HEK293 (cell line): ENCODE data around the gene PERM1.

Source experiments
- CTCF ChIA-PET: fragments of 350-600 bp; formaldehyde crosslinking; extraction: SDS; loops from one replicate; lab custom pipeline; 2021; ENCODE audit warnings: antibody characterized with exemption; lab: Yijun Ruan, JAX
- POLR2A ChIA-PET: fragments of 300-600 bp; formaldehyde crosslinking; extraction: SDS; loops from one replicate; lab custom pipeline; 2020; ENCODE audit warnings: antibody characterized with exemption, inconsistent platforms; lab: Yijun Ruan, JAX
- H3K27ac ChIP-seq: fragments of 200-500 bp; sonication (Bioruptor generic); 2 replicates; pipeline ENCODE4 v1.5.1; 2014; ENCODE audit warnings: low read depth, low read length, control low read depth, inconsistent platforms; ENCODE audit errors: extremely low read depth
- H3K36me3 ChIP-seq, 2 experiments: fragments of 200-500 bp in 1 of 2; sonication (Bioruptor generic) in 1 of 2; 1 replicate in 1 of 2; 2 replicates in 1 of 2; pipeline ENCODE4 v1.5.1; 2014 to 2017; ENCODE audit warnings: inconsistent platforms in 2 of 2, low read length in 2 of 2; ENCODE audit not compliant: control insufficient read depth in 2 of 2, insufficient read depth in 1 of 2
- H3K4me1 ChIP-seq: fragments of 200-500 bp; sonication (Bioruptor generic); 2 replicates; pipeline ENCODE4 v1.5.1; 2014; ENCODE audit warnings: mild to moderate bottlenecking, low read length, inconsistent platforms; ENCODE audit not compliant: control insufficient read depth, insufficient read depth
- H3K4me3 ChIP-seq: 2 replicates; pipeline ENCODE4 v1.5.1; 2011; ENCODE audit warnings: low read depth, mild to moderate bottlenecking, control low read depth, low read length, moderate library complexity
- H3K9me3 ChIP-seq: fragments of 200-500 bp; sonication (Bioruptor generic); 2 replicates; pipeline ENCODE4 v1.5.1; 2014; ENCODE audit warnings: low read depth, low read length, inconsistent platforms; ENCODE audit not compliant: control insufficient read depth, insufficient read depth
- ATF2 ChIP-seq: fragments of 450-650 bp; formaldehyde crosslinking; IDR thresholded peaks from 2 replicates; pipeline ENCODE4 v1.5.1; 2016; ENCODE audit warnings: missing biosample characterization, missing genetic modification characterization, low read depth
- GLIS1 ChIP-seq: fragments of 450-650 bp; formaldehyde crosslinking; IDR thresholded peaks from 2 replicates; pipeline ENCODE4 v1.5.1; 2016; ENCODE audit warnings: missing biosample characterization, missing genetic modification characterization
- MYNN ChIP-seq: fragments of 450-650 bp; formaldehyde crosslinking; IDR thresholded peaks from 2 replicates; pipeline ENCODE4 v1.5.1; 2016; ENCODE audit warnings: missing biosample characterization, missing genetic modification characterization, borderline replicate concordance
- PATZ1 ChIP-seq: fragments of 450-650 bp; formaldehyde crosslinking; IDR thresholded peaks from 2 replicates; pipeline ENCODE4 v1.5.1; 2016; ENCODE audit warnings: missing biosample characterization, missing genetic modification characterization
- REPIN1 ChIP-seq: fragments of 450-650 bp; formaldehyde crosslinking; IDR thresholded peaks from 2 replicates; pipeline ENCODE4 v1.5.1; 2017; ENCODE audit warnings: missing biosample characterization, missing genetic modification characterization, low read depth
- ZFHX2 ChIP-seq: fragments of 450-650 bp; formaldehyde crosslinking; conservative IDR thresholded peaks from 2 replicates; pipeline ENCODE4 v1.5.1; 2016; ENCODE audit warnings: missing biosample characterization, missing genetic modification characterization
- ZNF18 ChIP-seq: fragments of 450-650 bp; formaldehyde crosslinking; IDR thresholded peaks from 2 replicates; pipeline ENCODE4 v1.5.1; 2016; ENCODE audit warnings: missing biosample characterization, missing genetic modification characterization
- ZNF26 ChIP-seq: fragments of 450-650 bp; formaldehyde crosslinking; IDR thresholded peaks from 2 replicates; pipeline ENCODE4 v1.5.1; 2016; ENCODE audit warnings: missing biosample characterization, missing genetic modification characterization
- ZNF311 ChIP-seq: fragments of 450-650 bp; formaldehyde crosslinking; IDR thresholded peaks from 2 replicates; pipeline ENCODE4 v1.5.1; 2017; ENCODE audit warnings: missing biosample characterization, missing genetic modification characterization, borderline replicate concordance
- ZNF341 ChIP-seq: fragments of 450-650 bp; formaldehyde crosslinking; IDR thresholded peaks from 2 replicates; pipeline ENCODE4; 2016; ENCODE audit warnings: low read depth, missing biosample characterization, missing genetic modification characterization
- ZNF350 ChIP-seq: fragments of 450-650 bp; formaldehyde crosslinking; IDR thresholded peaks from 2 replicates; pipeline ENCODE4 v1.5.0; 2017; ENCODE audit warnings: missing biosample characterization, mild to moderate bottlenecking, missing genetic modification characterization
- ZNF404 ChIP-seq: fragments of 450-650 bp; formaldehyde crosslinking; IDR thresholded peaks from 2 replicates; pipeline ENCODE4 v1.5.1; 2017; ENCODE audit warnings: missing biosample characterization, missing genetic modification characterization
- ZNF514 ChIP-seq: fragments of 450-650 bp; formaldehyde crosslinking; IDR thresholded peaks from 2 replicates; pipeline ENCODE4 v1.5.1; 2016; ENCODE audit warnings: missing biosample characterization, missing genetic modification characterization
- ZNF580 ChIP-seq: fragments of 450-650 bp; formaldehyde crosslinking; IDR thresholded peaks from 2 replicates; pipeline ENCODE4 v1.5.1; 2016; ENCODE audit warnings: missing biosample characterization, missing genetic modification characterization
- ZNF624 ChIP-seq: fragments of 450-650 bp; formaldehyde crosslinking; IDR thresholded peaks from 2 replicates; pipeline ENCODE4 v1.5.1; 2017; ENCODE audit warnings: missing biosample characterization, missing genetic modification characterization
- ZNF645 ChIP-seq: fragments of 450-650 bp; formaldehyde crosslinking; IDR thresholded peaks from 2 replicates; pipeline ENCODE4; 2016; ENCODE audit warnings: missing biosample characterization, missing genetic modification characterization
- ZSCAN4 ChIP-seq: fragments of 450-650 bp; formaldehyde crosslinking; IDR thresholded peaks from 2 replicates; pipeline ENCODE4 v1.5.1; 2017; ENCODE audit warnings: missing biosample characterization, missing genetic modification characterization
- ZSCAN5A ChIP-seq: fragments of 450-650 bp; formaldehyde crosslinking; IDR thresholded peaks from 2 replicates; pipeline ENCODE4 v1.5.1; 2016; ENCODE audit warnings: missing biosample characterization, missing genetic modification characterization

Gene PERM1

GRCh38 chr1:938711-939489, 43.0 kb downstream of the PERM1 start (continued):
- TF ChIP-seq ZNF645 (tag by site-specific recombination) (no peak), MYNN (tag by site-specific recombination) (no peak), ZNF311 (no peak), PATZ1 (tag by site-specific recombination) (no peak; the same call in 1 of the 2 replicates), ZNF341 (tag by site-specific recombination) (no peak; the same call in 1 of the 2 replicates), ZSCAN5A (tag by site-specific recombination) (no peak), ZSCAN4 (tag by site-specific recombination) (no peak), GLIS1 (tag by site-specific recombination) (peak; percentile 5), ZNF580 (tag by site-specific recombination) (no peak), ZNF404 (tag by site-specific recombination) (no peak), ZFHX2 (tag by site-specific recombination) (no peak)

- Histone ChIP-seq H3K36me3 (peaks cover 0 to 20% of the 10 kb centered on the region in 2 experiments; a peak in 1 of 3 replicates), H3K9me3 (no peaks in the 10 kb centered on the region), H3K27ac (peak overlapping the region; percentile 98), H3K4me3 (no peak overlapping the region), H3K4me1 (peaks cover 49% of the 10 kb centered on the region)
- POLR2A ChIA-PET, result interaction anchor here (0.6 to 9.4 kb wide), 5 partner anchors 7 to 29 kb away, joined by 3 to 111 read pairs (median 9); partner anchors contain the start of gene SAMD11
- CTCF ChIA-PET, result interaction anchor here (0.7 to 3.0 kb wide), 11 partner anchors 9 to 184 kb away, joined by 3 to 17 read pairs (median 4); partner anchors contain the start of genes PLEKHN1 and SAMD11
- TF ChIP-seq REPIN1 (tag by site-specific recombination), result no peak
- no peak for TF ChIP-seq ZNF26 (tag by site-specific recombination)
- peak; percentile 99 for TF ChIP-seq GLIS1 (tag by site-specific recombination)
- no peak for TF ChIP-seq ATF2
- no peak for TF ChIP-seq ZSCAN4 (tag by site-specific recombination)
- TF ChIP-seq ZNF645 (tag by site-specific recombination), result no peak
- TF ChIP-seq ZNF350 (tag by site-specific recombination), result no peak
- no peak for TF ChIP-seq ZNF18 (tag by site-specific recombination)
- no peak for TF ChIP-seq ZNF514 (tag by site-specific recombination)
- TF ChIP-seq ZNF624 (tag by site-specific recombination), result no peak
Measured at GRCh38 chr1:938088-938683, 43.7 kb downstream of the PERM1 start.
